Measurements from ENCODE around the gene PTPRD. TPM values are rescaled to one million over a fixed set of nuclear protein-coding genes. Genes with fewer than 3 reads are reported as not detected.

PTPRD gene
- polyA plus RNA-seq, 4 donors: 2.1 to 5.6 (median 3.9) TPM

- H3K9me3 ChIP-seq (ENCODE audit: control insufficient read depth in 2 of 2, insufficient read depth in 1 of 2, low read depth in 1 of 2, low read length in 1 of 2): no peaks in the 10 kb centered on the region
- no peaks in the 10 kb centered on the region for H3K36me3 ChIP-seq (ENCODE audit: control insufficient read depth in 3 of 3, insufficient read depth in 2 of 3, low read depth in 1 of 3, low read length in 3 of 3)
- no peaks in the 10 kb centered on the region for H3K27me3 ChIP-seq (ENCODE audit: control insufficient read depth in 3 of 3, insufficient read depth in 3 of 3, low read length in 3 of 3)
- FAIRE-seq: no peak
- H3K4me3 ChIP-seq (ENCODE audit: low read depth in 1 of 3, low read length in 3 of 3): no peak overlapping the region
- H3K27ac ChIP-seq (ENCODE audit: low read depth in 1 of 3, low read length in 2 of 3): no peak overlapping the region
- 78 to 92% (median 84%) methylated on average over 1 of the region's 1 CpG for WGBS, 3 donors
- DNase-seq: no peak
- H3K4me1 ChIP-seq (ENCODE audit: control insufficient read depth in 3 of 3, insufficient read depth in 2 of 3, low read depth in 1 of 3, low read length in 2 of 3): no peaks in the 10 kb centered on the region
Measured at GRCh38 chr9:9799287-9799686, 813.5 kb downstream of the PTPRD start.

GRCh38 chr9:9792144-9792857, 820.5 kb downstream of the PTPRD start:
- no peak for DNase-seq
- Histone ChIP-seq H3K4me3 (ENCODE audit: low read depth in 1 of 3, low read length in 3 of 3) (no peak overlapping the region), H3K27me3 (ENCODE audit: control insufficient read depth in 3 of 3, insufficient read depth in 3 of 3, low read length in 3 of 3) (no peaks in the 10 kb centered on the region), H3K4me1 (ENCODE audit: control insufficient read depth in 3 of 3, insufficient read depth in 2 of 3, low read depth in 1 of 3, low read length in 2 of 3) (no peaks in the 10 kb centered on the region), H3K27ac (ENCODE audit: low read depth in 1 of 3, low read length in 2 of 3) (no peak overlapping the region), H3K36me3 (ENCODE audit: control insufficient read depth in 3 of 3, insufficient read depth in 2 of 3, low read depth in 1 of 3, low read length in 3 of 3) (no peaks in the 10 kb centered on the region), H3K9me3 (ENCODE audit: control insufficient read depth in 2 of 2, insufficient read depth in 1 of 2, low read depth in 1 of 2, low read length in 1 of 2) (no peaks in the 10 kb centered on the region)
- no peak for FAIRE-seq
- WGBS, 3 donors: 81 to 90% (median 83%) methylated on average over 1 of the region's 1 CpG

GRCh38 chr9:9791611-9792010, 821.2 kb downstream of the PTPRD start:
- FAIRE-seq: no peak

GRCh38 chr9:9790216-9790872, 822.5 kb downstream of the PTPRD start:
- Histone ChIP-seq H3K36me3 (ENCODE audit: control insufficient read depth in 3 of 3, insufficient read depth in 2 of 3, low read depth in 1 of 3, low read length in 3 of 3) (no peaks in the 10 kb centered on the region), H3K4me1 (ENCODE audit: control insufficient read depth in 3 of 3, insufficient read depth in 2 of 3, low read depth in 1 of 3, low read length in 2 of 3) (no peaks in the 10 kb centered on the region), H3K4me3 (ENCODE audit: low read depth in 1 of 3, low read length in 3 of 3) (no peak overlapping the region), H3K27ac (ENCODE audit: low read depth in 1 of 3, low read length in 2 of 3) (no peak overlapping the region), H3K27me3 (ENCODE audit: control insufficient read depth in 3 of 3, insufficient read depth in 3 of 3, low read length in 3 of 3) (no peaks in the 10 kb centered on the region), H3K9me3 (ENCODE audit: control insufficient read depth in 2 of 2, insufficient read depth in 1 of 2, low read depth in 1 of 2, low read length in 1 of 2) (no peaks in the 10 kb centered on the region)
- DNase-seq (peak; percentile 14 to 40), FAIRE-seq (peak; percentile 26)
- 0 to 24% (median 8%) methylated on average over 1 of the region's 1 CpG for WGBS, 3 donors

More at GRCh38 chr9:9791611-9792010, 821.2 kb downstream of the PTPRD start:
- Histone ChIP-seq H3K9me3 (ENCODE audit: control insufficient read depth in 2 of 2, insufficient read depth in 1 of 2, low read depth in 1 of 2, low read length in 1 of 2) (no peaks in the 10 kb centered on the region), H3K27me3 (ENCODE audit: control insufficient read depth in 3 of 3, insufficient read depth in 3 of 3, low read length in 3 of 3) (no peaks in the 10 kb centered on the region), H3K4me1 (ENCODE audit: control insufficient read depth in 3 of 3, insufficient read depth in 2 of 3, low read depth in 1 of 3, low read length in 2 of 3) (no peaks in the 10 kb centered on the region), H3K27ac (ENCODE audit: low read depth in 1 of 3, low read length in 2 of 3) (no peak overlapping the region), H3K36me3 (ENCODE audit: control insufficient read depth in 3 of 3, insufficient read depth in 2 of 3, low read depth in 1 of 3, low read length in 3 of 3) (no peaks in the 10 kb centered on the region), H3K4me3 (ENCODE audit: low read depth in 1 of 3, low read length in 3 of 3) (no peak overlapping the region)
- 18 to 33% (median 27%) methylated on average over 1 of the region's 1 CpG for WGBS, 3 donors
- DNase-seq: no peak

- Histone ChIP-seq H3K9me3 (ENCODE audit: control insufficient read depth in 2 of 2, insufficient read depth in 1 of 2, low read depth in 1 of 2, low read length in 1 of 2) (no peaks in the 10 kb centered on the region), H3K4me3 (ENCODE audit: low read depth in 1 of 3, low read length in 3 of 3) (no peak overlapping the region), H3K4me1 (ENCODE audit: control insufficient read depth in 3 of 3, insufficient read depth in 2 of 3, low read depth in 1 of 3, low read length in 2 of 3) (no peaks in the 10 kb centered on the region), H3K27me3 (ENCODE audit: control insufficient read depth in 3 of 3, insufficient read depth in 3 of 3, low read length in 3 of 3) (no peaks in the 10 kb centered on the region), H3K27ac (ENCODE audit: low read depth in 1 of 3, low read length in 2 of 3) (no peak overlapping the region), H3K36me3 (ENCODE audit: control insufficient read depth in 3 of 3, insufficient read depth in 2 of 3, low read depth in 1 of 3, low read length in 3 of 3) (no peaks in the 10 kb centered on the region)
- no peak for DNase-seq
- WGBS, 3 donors: 63 to 71% (median 64%) methylated on average over 4 of the region's 4 CpGs
- FAIRE-seq: no peak
Measured at GRCh38 chr9:9783711-9784110, 829.1 kb downstream of the PTPRD start.

- H3K4me3 ChIP-seq (ENCODE audit: low read depth in 1 of 3, low read length in 3 of 3): no peak overlapping the region
- H3K36me3 ChIP-seq (ENCODE audit: control insufficient read depth in 3 of 3, insufficient read depth in 2 of 3, low read depth in 1 of 3, low read length in 3 of 3): no peaks in the 10 kb centered on the region
- no peak overlapping the region for H3K27ac ChIP-seq (ENCODE audit: low read depth in 1 of 3, low read length in 2 of 3)
- H3K4me1 ChIP-seq (ENCODE audit: control insufficient read depth in 3 of 3, insufficient read depth in 2 of 3, low read depth in 1 of 3, low read length in 2 of 3): no peaks in the 10 kb centered on the region
- FAIRE-seq (no peak), DNase-seq (no peak)
- no peaks in the 10 kb centered on the region for H3K27me3 ChIP-seq (ENCODE audit: control insufficient read depth in 3 of 3, insufficient read depth in 3 of 3, low read length in 3 of 3)
- no peaks in the 10 kb centered on the region for H3K9me3 ChIP-seq (ENCODE audit: control insufficient read depth in 2 of 2, insufficient read depth in 1 of 2, low read depth in 1 of 2, low read length in 1 of 2)
- WGBS, 3 donors: 60 to 67% (median 64%) methylated on average over 2 of the region's 2 CpGs
Measured at GRCh38 chr9:9783211-9783610, 829.6 kb downstream of the PTPRD start.

- no peak overlapping the region for H3K27ac ChIP-seq (ENCODE audit: low read depth in 1 of 3, low read length in 2 of 3)
- no peaks in the 10 kb centered on the region for H3K9me3 ChIP-seq (ENCODE audit: control insufficient read depth in 2 of 2, insufficient read depth in 1 of 2, low read depth in 1 of 2, low read length in 1 of 2)
- no peaks in the 10 kb centered on the region for H3K27me3 ChIP-seq (ENCODE audit: control insufficient read depth in 3 of 3, insufficient read depth in 3 of 3, low read length in 3 of 3)
- DNase-seq: no peak
- WGBS, 3 donors: 77 to 93% (median 82%) methylated on average over 6 of the region's 6 CpGs
- H3K4me3 ChIP-seq (ENCODE audit: low read depth in 1 of 3, low read length in 3 of 3): no peak overlapping the region
- no peaks in the 10 kb centered on the region for H3K36me3 ChIP-seq (ENCODE audit: control insufficient read depth in 3 of 3, insufficient read depth in 2 of 3, low read depth in 1 of 3, low read length in 3 of 3)
- H3K4me1 ChIP-seq (ENCODE audit: control insufficient read depth in 3 of 3, insufficient read depth in 2 of 3, low read depth in 1 of 3, low read length in 2 of 3): no peaks in the 10 kb centered on the region
- FAIRE-seq: no peak
Measured at GRCh38 chr9:9778293-9778692, 834.5 kb downstream of the PTPRD start.

- 76 to 83% (median 79%) methylated on average over 2 of the region's 2 CpGs for WGBS, 3 donors
- Histone ChIP-seq H3K4me3 (ENCODE audit: low read depth in 1 of 3, low read length in 3 of 3) (no peak overlapping the region), H3K4me1 (ENCODE audit: control insufficient read depth in 3 of 3, insufficient read depth in 2 of 3, low read depth in 1 of 3, low read length in 2 of 3) (no peaks in the 10 kb centered on the region), H3K36me3 (ENCODE audit: control insufficient read depth in 3 of 3, insufficient read depth in 2 of 3, low read depth in 1 of 3, low read length in 3 of 3) (no peaks in the 10 kb centered on the region), H3K27me3 (ENCODE audit: control insufficient read depth in 3 of 3, insufficient read depth in 3 of 3, low read length in 3 of 3) (no peaks in the 10 kb centered on the region), H3K27ac (ENCODE audit: low read depth in 1 of 3, low read length in 2 of 3) (no peak overlapping the region), H3K9me3 (ENCODE audit: control insufficient read depth in 2 of 2, insufficient read depth in 1 of 2, low read depth in 1 of 2, low read length in 1 of 2) (no peaks in the 10 kb centered on the region)
- FAIRE-seq: no peak
- no peak for DNase-seq
Measured at GRCh38 chr9:9774471-9774870, 838.3 kb downstream of the PTPRD start.
